GM12878 (cell line): ENCODE results near the gene PRKCZ. TPM values are rescaled to one million over a fixed set of nuclear protein-coding genes. Genes with fewer than 3 reads are reported as not detected.

Experiments used
- BCLAF1 ChIP-seq: fragments of 450-650 bp; IDR thresholded peaks from 2 replicates; pipeline ENCODE4 v1.6.1; 2017; ENCODE audit warnings: antibody characterized with exemption, mild to moderate bottlenecking, moderate library complexity
- E2F8 ChIP-seq: fragments of 450-650 bp; IDR thresholded peaks from 2 replicates; pipeline ENCODE4 v1.6.1; 2018; ENCODE audit warnings: mild to moderate bottlenecking, low read depth, moderate library complexity; ENCODE audit not compliant: partially characterized antibody
- MEF2B ChIP-seq: fragments of 450-650 bp; IDR thresholded peaks from 2 replicates; pipeline ENCODE4 v1.6.1; 2018; ENCODE audit warnings: mild to moderate bottlenecking, moderate library complexity; ENCODE audit not compliant: partially characterized antibody, poor library complexity, severe bottlenecking
- NRF1 ChIP-seq: conservative IDR thresholded peaks from 2 replicates; pipeline ENCODE4 v1.6.1; 2011; ENCODE audit warnings: mild to moderate bottlenecking, low read depth, low read length, improper control_type of control experiment
- SMARCA5 ChIP-seq: fragments of 450-650 bp; IDR thresholded peaks from 2 replicates; pipeline ENCODE4 v1.6.1; 2017; ENCODE audit warnings: mild to moderate bottlenecking
- polyA plus RNA-seq, 11 experiments: library from polyadenylated mRNA; depleted of rRNA in 4 of 11; unstranded in 6 of 11; stranded (reverse) in 5 of 11; fragments of >200 nt; fragmentation: Nextera tagmentation in 4 of 11; fragmentation: Illumina TruSeq in 1 of 11; extraction: Ambion mirVana in 4 of 11; extraction: Trizol in 1 of 11; gene quantifications; 1 replicate in 1 of 11; 2 replicates in 10 of 11; pipeline versions ENCODE4 v1.2.1 to v1.2.3, GENCODE V29; 2011 to 2016; ENCODE audit warnings: inconsistent platforms in 2 of 11, missing spikeins in 2 of 11, low read depth in 1 of 11
- total RNA-seq, 4 experiments: library from RNA; depleted of rRNA in 3 of 4; stranded (reverse); fragments of >200 nt in 3 of 4; fragmentation: Illumina TruSeq in 1 of 4; extraction: Trizol in 1 of 4; gene quantifications; 2 replicates each; pipeline versions ENCODE4 v1.2.1 to v1.2.3, GENCODE V29; 2013 to 2021
- TF ChIP-seq, protein P1 (sequence below): fragments of 450-650 bp; formaldehyde crosslinking; IDR thresholded peaks from 2 replicates; pipeline ENCODE4 v1.4.0; 2020; ENCODE audit warnings: mild to moderate bottlenecking, moderate library complexity
- TF ChIP-seq, protein P2 (sequence below): fragments of 450-650 bp; IDR thresholded peaks from 2 replicates; pipeline ENCODE4 v1.6.1; 2017; ENCODE audit warnings: low read depth, mild to moderate bottlenecking, moderate library complexity
- TF ChIP-seq, protein P3 (sequence below): IDR thresholded peaks from 2 replicates; pipeline ENCODE4 v1.6.1; 2011; ENCODE audit warnings: borderline replicate concordance, low read depth, mild to moderate bottlenecking, moderate library complexity, mixed read lengths, low read length; ENCODE audit not compliant: insufficient read depth; ENCODE audit errors: extremely low read length
- TF ChIP-seq, protein P4 (sequence below): fragments of 450-650 bp; IDR thresholded peaks from 2 replicates; pipeline ENCODE4 v1.6.1; 2017; ENCODE audit warnings: mild to moderate bottlenecking, moderate library complexity

PRKCZ gene
- total and polyA plus RNA-seq, 10 of the 15 experiments (the other 5 are each of a cell fraction or from before 2014, with no cell fraction given) = 0.05 to 1.9 (median 0.64) TPM; not detected in 1

DNA sequence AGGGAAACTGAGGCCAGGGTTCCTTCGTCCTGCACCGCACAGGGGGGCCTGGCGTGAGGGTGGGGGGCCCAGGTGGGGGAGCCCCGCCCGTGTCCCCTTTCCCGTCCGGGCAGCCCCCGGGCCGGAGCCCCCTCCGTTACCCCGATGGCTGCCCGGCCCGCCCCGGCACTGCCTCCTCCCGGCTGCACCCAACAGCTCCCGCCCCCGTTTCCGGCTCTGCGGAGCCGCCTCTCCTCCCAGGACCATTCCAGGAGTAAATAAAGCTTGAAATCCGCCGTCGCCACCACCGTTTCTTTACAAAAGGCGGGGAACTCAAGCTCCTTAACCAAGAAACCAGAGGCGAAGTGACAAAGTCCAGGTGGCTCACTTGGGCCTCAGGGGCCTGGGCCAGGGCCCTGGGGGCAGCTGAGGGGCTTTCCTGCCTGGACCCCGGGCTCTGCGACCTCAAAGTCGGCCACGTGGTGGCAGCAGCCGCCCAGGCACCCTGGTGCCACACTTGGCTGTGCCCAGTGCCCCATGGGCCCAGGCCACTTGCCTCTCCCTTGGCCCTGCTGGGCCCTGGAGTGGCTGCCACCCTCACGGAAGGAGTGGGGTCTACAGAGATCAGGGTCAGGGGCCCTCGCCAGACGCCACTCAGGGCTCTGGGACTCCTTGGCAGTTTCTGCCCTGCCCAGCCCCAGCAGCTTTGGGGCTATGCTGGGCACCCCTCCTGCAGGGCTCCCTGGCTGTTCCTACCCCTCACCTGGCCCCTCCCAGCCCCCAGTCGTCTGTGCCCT is 144.9 kb downstream of the PRKCZ start (continued):
- TF ChIP-seq, protein P1, sequence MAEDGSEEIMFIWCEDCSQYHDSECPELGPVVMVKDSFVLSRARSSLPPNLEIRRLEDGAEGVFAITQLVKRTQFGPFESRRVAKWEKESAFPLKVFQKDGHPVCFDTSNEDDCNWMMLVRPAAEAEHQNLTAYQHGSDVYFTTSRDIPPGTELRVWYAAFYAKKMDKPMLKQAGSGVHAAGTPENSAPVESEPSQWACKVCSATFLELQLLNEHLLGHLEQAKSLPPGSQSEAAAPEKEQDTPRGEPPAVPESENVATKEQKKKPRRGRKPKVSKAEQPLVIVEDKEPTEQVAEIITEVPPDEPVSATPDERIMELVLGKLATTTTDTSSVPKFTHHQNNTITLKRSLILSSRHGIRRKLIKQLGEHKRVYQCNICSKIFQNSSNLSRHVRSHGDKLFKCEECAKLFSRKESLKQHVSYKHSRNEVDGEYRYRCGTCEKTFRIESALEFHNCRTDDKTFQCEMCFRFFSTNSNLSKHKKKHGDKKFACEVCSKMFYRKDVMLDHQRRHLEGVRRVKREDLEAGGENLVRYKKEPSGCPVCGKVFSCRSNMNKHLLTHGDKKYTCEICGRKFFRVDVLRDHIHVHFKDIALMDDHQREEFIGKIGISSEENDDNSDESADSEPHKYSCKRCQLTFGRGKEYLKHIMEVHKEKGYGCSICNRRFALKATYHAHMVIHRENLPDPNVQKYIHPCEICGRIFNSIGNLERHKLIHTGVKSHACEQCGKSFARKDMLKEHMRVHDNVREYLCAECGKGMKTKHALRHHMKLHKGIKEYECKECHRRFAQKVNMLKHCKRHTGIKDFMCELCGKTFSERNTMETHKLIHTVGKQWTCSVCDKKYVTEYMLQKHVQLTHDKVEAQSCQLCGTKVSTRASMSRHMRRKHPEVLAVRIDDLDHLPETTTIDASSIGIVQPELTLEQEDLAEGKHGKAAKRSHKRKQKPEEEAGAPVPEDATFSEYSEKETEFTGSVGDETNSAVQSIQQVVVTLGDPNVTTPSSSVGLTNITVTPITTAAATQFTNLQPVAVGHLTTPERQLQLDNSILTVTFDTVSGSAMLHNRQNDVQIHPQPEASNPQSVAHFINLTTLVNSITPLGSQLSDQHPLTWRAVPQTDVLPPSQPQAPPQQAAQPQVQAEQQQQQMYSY (CRISPR knock-in tag) = no peak
- TF ChIP-seq BCLAF1 (no peak), E2F8 (no peak), NRF1 (no peak), SMARCA5 (peak; percentile 98), MEF2B (peak; percentile 88)
- TF ChIP-seq, protein P2, sequence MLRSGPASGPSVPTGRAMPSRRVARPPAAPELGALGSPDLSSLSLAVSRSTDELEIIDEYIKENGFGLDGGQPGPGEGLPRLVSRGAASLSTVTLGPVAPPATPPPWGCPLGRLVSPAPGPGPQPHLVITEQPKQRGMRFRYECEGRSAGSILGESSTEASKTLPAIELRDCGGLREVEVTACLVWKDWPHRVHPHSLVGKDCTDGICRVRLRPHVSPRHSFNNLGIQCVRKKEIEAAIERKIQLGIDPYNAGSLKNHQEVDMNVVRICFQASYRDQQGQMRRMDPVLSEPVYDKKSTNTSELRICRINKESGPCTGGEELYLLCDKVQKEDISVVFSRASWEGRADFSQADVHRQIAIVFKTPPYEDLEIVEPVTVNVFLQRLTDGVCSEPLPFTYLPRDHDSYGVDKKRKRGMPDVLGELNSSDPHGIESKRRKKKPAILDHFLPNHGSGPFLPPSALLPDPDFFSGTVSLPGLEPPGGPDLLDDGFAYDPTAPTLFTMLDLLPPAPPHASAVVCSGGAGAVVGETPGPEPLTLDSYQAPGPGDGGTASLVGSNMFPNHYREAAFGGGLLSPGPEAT = peak; percentile 95
- TF ChIP-seq, protein P3, sequence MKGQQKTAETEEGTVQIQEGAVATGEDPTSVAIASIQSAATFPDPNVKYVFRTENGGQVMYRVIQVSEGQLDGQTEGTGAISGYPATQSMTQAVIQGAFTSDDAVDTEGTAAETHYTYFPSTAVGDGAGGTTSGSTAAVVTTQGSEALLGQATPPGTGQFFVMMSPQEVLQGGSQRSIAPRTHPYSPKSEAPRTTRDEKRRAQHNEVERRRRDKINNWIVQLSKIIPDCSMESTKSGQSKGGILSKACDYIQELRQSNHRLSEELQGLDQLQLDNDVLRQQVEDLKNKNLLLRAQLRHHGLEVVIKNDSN = no peak
- TF ChIP-seq, protein P4, sequence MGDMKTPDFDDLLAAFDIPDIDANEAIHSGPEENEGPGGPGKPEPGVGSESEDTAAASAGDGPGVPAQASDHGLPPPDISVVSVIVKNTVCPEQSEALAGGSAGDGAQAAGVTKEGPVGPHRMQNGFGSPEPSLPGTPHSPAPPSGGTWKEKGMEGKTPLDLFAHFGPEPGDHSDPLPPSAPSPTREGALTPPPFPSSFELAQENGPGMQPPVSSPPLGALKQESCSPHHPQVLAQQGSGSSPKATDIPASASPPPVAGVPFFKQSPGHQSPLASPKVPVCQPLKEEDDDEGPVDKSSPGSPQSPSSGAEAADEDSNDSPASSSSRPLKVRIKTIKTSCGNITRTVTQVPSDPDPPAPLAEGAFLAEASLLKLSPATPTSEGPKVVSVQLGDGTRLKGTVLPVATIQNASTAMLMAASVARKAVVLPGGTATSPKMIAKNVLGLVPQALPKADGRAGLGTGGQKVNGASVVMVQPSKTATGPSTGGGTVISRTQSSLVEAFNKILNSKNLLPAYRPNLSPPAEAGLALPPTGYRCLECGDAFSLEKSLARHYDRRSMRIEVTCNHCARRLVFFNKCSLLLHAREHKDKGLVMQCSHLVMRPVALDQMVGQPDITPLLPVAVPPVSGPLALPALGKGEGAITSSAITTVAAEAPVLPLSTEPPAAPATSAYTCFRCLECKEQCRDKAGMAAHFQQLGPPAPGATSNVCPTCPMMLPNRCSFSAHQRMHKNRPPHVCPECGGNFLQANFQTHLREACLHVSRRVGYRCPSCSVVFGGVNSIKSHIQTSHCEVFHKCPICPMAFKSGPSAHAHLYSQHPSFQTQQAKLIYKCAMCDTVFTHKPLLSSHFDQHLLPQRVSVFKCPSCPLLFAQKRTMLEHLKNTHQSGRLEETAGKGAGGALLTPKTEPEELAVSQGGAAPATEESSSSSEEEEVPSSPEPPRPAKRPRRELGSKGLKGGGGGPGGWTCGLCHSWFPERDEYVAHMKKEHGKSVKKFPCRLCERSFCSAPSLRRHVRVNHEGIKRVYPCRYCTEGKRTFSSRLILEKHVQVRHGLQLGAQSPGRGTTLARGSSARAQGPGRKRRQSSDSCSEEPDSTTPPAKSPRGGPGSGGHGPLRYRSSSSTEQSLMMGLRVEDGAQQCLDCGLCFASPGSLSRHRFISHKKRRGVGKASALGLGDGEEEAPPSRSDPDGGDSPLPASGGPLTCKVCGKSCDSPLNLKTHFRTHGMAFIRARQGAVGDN = peak; percentile 70
